Measurements from ENCODE around the gene HOPX.
"Not testable (repeated sequence)": the region's sequence is repeated elsewhere in the genome, so short reads cannot be mapped to it uniquely, and the experiment has no call there.

HOPX gene

GRCh38 chr4:56622176-56622575 is 58.9 kb downstream of the HOPX start:
- DNase-seq = no peak

DNA sequence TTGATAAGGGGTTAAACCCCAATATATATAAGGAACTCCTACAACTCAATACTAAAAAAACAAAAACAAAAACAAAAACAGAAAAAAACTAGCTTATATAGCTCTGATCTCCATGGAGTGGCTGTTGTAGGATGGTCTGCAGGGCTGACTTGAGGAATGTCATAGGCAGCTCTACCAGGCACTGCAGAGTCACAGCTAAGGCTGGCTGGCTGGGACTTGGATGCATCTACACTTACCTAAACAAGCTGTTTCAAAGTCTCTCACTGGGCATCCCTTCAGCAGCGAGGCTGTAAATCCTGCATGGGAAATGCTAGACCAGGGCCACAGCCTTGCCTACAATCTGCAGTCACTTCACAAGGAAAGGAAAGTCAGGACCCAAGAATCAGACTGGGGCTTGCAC is 61.3 kb downstream of the HOPX start:
- no peak for DNase-seq

DNA sequence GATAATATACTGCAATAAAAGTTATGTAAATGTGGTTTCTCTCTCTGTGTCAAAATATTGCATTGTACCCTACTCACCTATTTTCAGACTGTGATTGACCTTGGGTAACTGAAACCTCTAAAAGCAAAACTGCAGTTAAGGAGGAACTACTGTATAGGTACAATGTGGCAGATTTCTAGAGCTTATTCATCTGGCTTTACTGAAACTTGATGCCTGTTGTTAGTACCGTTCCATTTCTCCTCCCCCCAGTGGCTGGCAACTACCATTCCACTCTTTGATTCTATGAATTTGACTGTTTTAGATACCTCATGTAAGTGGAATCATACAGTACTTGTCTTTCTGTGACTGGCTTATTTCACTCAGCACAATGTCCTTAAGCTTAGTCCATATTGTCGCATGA is 61.9 kb downstream of the HOPX start:
- no peak for DNase-seq

- no peak for DNase-seq
These were observed 62.4 kb downstream of the HOPX start for GRCh38 chr4:56618734-56619133.

DNA sequence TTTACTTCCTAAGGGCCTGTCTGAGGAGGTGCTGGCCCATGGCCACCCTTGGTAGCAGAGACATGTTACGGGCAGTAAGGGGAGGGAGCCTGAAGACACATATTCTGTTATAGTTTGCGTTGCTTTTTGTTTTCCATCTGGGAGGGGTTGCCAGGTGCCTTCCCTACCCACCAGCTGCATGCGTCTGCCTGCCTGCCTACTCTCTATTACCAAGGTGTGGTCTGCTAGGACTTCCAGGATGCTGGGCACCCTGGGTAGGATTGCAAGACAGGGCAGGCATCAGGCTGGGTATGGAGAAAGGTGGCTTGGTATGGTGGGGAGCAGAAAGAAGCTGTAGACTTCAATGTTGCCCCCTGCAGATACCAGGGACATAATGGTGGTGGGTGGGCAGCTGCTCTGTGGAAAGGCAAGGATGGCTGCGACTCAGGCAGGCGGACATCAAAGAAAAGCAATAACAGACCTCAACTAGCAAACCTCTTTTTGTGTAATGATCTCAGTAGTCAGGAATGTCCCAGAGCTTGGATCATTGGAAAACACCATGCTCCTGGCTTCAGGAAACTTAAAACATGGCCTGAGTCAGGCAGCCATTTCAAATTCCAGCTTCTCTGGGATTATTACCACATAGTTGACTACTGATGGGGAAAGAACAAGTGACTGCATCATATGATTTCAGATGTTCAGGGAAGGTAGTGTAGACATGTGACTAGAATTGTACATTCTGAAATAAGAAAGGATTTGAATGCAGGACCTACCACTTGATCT is 67.8 kb downstream of the HOPX start:
- DNase-seq = no peak

- DNase-seq = no peak
These were observed 68.8 kb downstream of the HOPX start for GRCh38 chr4:56612282-56612681.

GRCh38 chr4:56611501-56611900 is 69.6 kb downstream of the HOPX start:
- no peak for DNase-seq

DNA sequence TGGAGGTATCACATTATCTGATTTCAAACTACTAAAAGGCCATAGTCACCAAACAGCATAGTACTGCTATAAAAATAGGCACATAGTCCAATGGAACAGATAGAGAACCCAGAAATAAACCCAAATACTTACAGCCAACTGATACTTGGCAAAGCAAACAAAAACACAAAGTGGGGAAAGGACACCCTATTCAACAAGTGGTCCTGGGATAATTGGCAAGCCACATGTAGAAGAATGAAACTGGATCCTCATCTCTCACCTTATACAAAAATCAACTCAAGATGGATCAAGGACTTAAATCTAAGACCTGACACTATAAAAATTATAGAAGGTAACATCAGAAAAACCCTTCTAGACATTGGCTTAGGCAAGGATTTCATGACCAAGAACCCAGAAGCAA is 70.9 kb downstream of the HOPX start:
- not testable (repeated sequence) for DNase-seq

GRCh38 chr4:56607926-56608325 is 73.2 kb downstream of the HOPX start:
- DNase-seq = no peak

GRCh38 chr4:56606385-56606784 is 74.7 kb downstream of the HOPX start:
- DNase-seq = no peak

- not testable (repeated sequence) for DNase-seq
These were observed 75.6 kb downstream of the HOPX start for GRCh38 chr4:56605464-56605863.

DNA sequence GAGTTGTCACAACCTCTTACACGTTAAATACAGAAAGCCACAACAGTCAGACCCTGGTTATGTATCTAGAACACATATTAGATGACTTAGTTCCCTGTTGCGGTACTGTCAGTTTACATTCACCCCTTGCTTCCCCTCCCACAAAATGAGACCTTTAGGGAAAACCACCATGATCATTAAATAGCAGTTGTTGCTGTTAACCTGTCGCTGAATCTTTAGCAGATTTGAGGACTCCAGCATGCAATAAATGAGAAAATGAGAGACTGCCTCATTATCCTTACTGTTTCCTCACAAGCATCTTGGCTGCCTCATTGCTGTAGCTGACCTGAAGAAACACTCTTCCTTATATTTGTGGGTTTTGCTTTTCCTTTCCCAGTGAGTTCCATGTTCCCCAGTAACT is 77.8 kb downstream of the HOPX start:
- no peak for DNase-seq

Data from activated T-cell treated with anti-CD3 and anti-CD28 coated beads, Interleukin-2, amount 50 U/mL, for 48 hours (primary cell).